ENCODE data around the gene GNMT.
"Not testable (repeated sequence)": the region's sequence is repeated elsewhere in the genome, so short reads cannot be mapped to it uniquely, and the experiment has no call there.

- TF ChIP-seq CTCF (conservative IDR thresholded peaks at IDR 0.05; ENCODE audit: low read depth, low read length); EZH2 (IDR thresholded peaks at IDR 0.05; ENCODE audit: borderline replicate concordance, low read depth, low read length, poor library complexity, severe bottlenecking): not testable (repeated sequence)
Observed at GRCh38 chr6:42941356-42941755, 19.2 kb upstream of the GNMT start.

Data from A673 (cell line).